K562 (cell line): ENCODE measurements around the gene HMX3. TPM values are rescaled to one million over a fixed set of nuclear protein-coding genes. Genes with fewer than 3 reads are reported as not detected.

Experiments used
- ATAC-seq: fragments of 200-7000 bp; cut with Tn5 transposase; 3 replicates; pipeline ENCODE4 v1.9.1; 2020; ENCODE audit warnings: moderate library complexity
- BruUV-seq: library from RNA; stranded (reverse); fragments of 400-500 nt; replicated peaks from 2 replicates; lab custom pipeline; 2021; lab: Mats Ljungman, UMichigan
- CTCF ChIA-PET: fragments of 300-600 bp; formaldehyde crosslinking; extraction: SDS; loops from one replicate; lab custom pipeline; 2021; ENCODE audit warnings: low intra/inter-chr PET ratio; lab: Yijun Ruan, JAX
- POLR2A ChIA-PET: fragments of 300-600, 350-650 bp; sonication (Branson Sonifier 250); formaldehyde crosslinking; extraction: SDS; loops from one replicate; lab custom pipeline; 2021; ENCODE audit warnings: antibody characterized with exemption, inconsistent platforms; lab: Yijun Ruan, JAX
- DNase-seq, 4 experiments: peaks; one replicate each; pipeline versions ENCODE4 v3.0.0 to v3.0.0-alpha.2; 2011 to 2018; ENCODE audit warnings: low spot score in 3 of 4, mixed read lengths in 3 of 4; ENCODE audit errors: extremely low read depth in 1 of 4
- FAIRE-seq: peaks from 2 replicates; lab custom pipeline; 2011; peaks lifted over from hg19 to GRCh38; lab: Jason Lieb, UNC
- H2AFZ ChIP-seq: 2 replicates; pipeline ENCODE4 v1.6.0; 2011; ENCODE audit warnings: low read depth, low read length, control low read depth, inconsistent platforms
- H3K27ac ChIP-seq: fragments of 200-600 bp; 3 replicates; pipeline ENCODE4 v1.8.0; 2011; ENCODE audit warnings: low read depth, mild to moderate bottlenecking, control low read depth, inconsistent platforms, low read length, moderate library complexity, mixed read lengths; ENCODE audit errors: extremely low read depth
- H3K27me3 ChIP-seq, 2 experiments: fragments of 300-600 bp in 1 of 2; 2 replicates in 1 of 2; 3 replicates in 1 of 2; pipeline versions ENCODE4 v1.6.0 to v1.8.0; 2011; ENCODE audit warnings: inconsistent platforms in 2 of 2, low read length in 2 of 2, mild to moderate bottlenecking in 1 of 2, mixed read lengths in 1 of 2, moderate library complexity in 1 of 2; ENCODE audit not compliant: control insufficient read depth in 2 of 2, insufficient read depth in 2 of 2
- H3K36me3 ChIP-seq: fragments of 300-600 bp; 3 replicates; pipeline ENCODE4 v1.8.0; 2011; ENCODE audit warnings: mild to moderate bottlenecking, low read length, inconsistent platforms; ENCODE audit not compliant: control insufficient read depth, insufficient read depth
- H3K4me1 ChIP-seq, 2 experiments: fragments of 200-600 bp in 1 of 2; replicated peaks in 1 of 2; 2 replicates in 1 of 2; 3 replicates in 1 of 2; pipeline versions ENCODE4 v1.5.1 to v1.8.0; 2011; ENCODE audit warnings: inconsistent platforms in 2 of 2, low read length in 2 of 2, mild to moderate bottlenecking in 1 of 2, mixed read lengths in 1 of 2, moderate library complexity in 1 of 2; ENCODE audit not compliant: control insufficient read depth in 2 of 2, insufficient read depth in 2 of 2
- H3K4me2 ChIP-seq: 2 replicates; pipeline ENCODE4 v1.6.1; 2011; ENCODE audit warnings: low read length, control low read depth, inconsistent platforms, mixed read lengths; ENCODE audit not compliant: insufficient read depth
- H3K4me3 ChIP-seq: fragments of 200-600 bp; sonication (generic), shearing (Covaris generic); 2 replicates; pipeline ENCODE4 v1.5.1; 2016; ENCODE audit warnings: control low read depth, inconsistent platforms
- H3K79me2 ChIP-seq: fragments of 200-600 bp; 3 replicates; pipeline ENCODE4 v1.8.0; 2011; ENCODE audit warnings: low read length, inconsistent platforms; ENCODE audit not compliant: control insufficient read depth, insufficient read depth
- H3K9ac ChIP-seq, 2 experiments: 2 replicates each; pipeline versions ENCODE4 v1.6.0 to v1.6.1; 2011; ENCODE audit warnings: low read depth in 2 of 2, low read length in 2 of 2, control low read depth in 1 of 2, inconsistent platforms in 1 of 2, mild to moderate bottlenecking in 1 of 2, mixed read lengths in 1 of 2; ENCODE audit not compliant: insufficient read depth in 1 of 2
- H3K9me1 ChIP-seq: one replicate; pipeline ENCODE4 v1.6.0; 2011; ENCODE audit warnings: inconsistent platforms, mild to moderate bottlenecking, low read length, moderate library complexity; ENCODE audit not compliant: control insufficient read depth, insufficient read depth
- H3K9me3 ChIP-seq: replicated peaks from 2 replicates; pipeline ENCODE4 v1.5.1; 2011; ENCODE audit warnings: low read depth, low read length, inconsistent platforms; ENCODE audit not compliant: control insufficient read depth, insufficient read depth
- H4K20me1 ChIP-seq: replicated peaks from 2 replicates; pipeline ENCODE4 v1.6.1; 2011; ENCODE audit warnings: low read length, inconsistent platforms, mixed read lengths; ENCODE audit not compliant: control insufficient read depth, insufficient read depth
- DPF2 ChIP-seq: fragments of 450-650 bp; IDR thresholded peaks from 2 replicates; pipeline ENCODE4 v1.6.1; 2016
- ETS2 ChIP-seq: IDR thresholded peaks from 2 replicates; pipeline ENCODE4 v1.6.1; 2016; ENCODE audit warnings: borderline replicate concordance, missing genetic modification characterization, mild to moderate bottlenecking, moderate library complexity, missing compliant biosample characterization; ENCODE audit not compliant: poor library complexity, severe bottlenecking
- GATAD2B ChIP-seq: fragments of 450-650 bp; IDR thresholded peaks from 2 replicates; pipeline ENCODE4 v1.6.1; 2017; ENCODE audit warnings: mild to moderate bottlenecking, borderline replicate concordance
- ZKSCAN1 ChIP-seq: fragments of 150-350 bp; IDR thresholded peaks from 2 replicates; pipeline ENCODE4 v1.6.1; 2016; ENCODE audit warnings: low read depth, low read length
- WGBS: fragments of 100-300 bp; shearing (Covaris generic); methylation state at CpG from one replicate; pipeline ENCODE4 v1.1.6; 2016; ENCODE audit warnings: low coverage, mixed read lengths; ENCODE audit not compliant: insufficient coverage; ENCODE audit errors: missing lambda C conversion rate; 5-methylcytosine and 5-hydroxymethylcytosine counted together
- in situ Hi-C: fragments of 300-500 bp; cut with MboI; formaldehyde crosslinking; loops from 4 replicates; pipeline ENCODE4 v1.15.0; 2018; ENCODE audit warnings: inconsistent platforms, mixed read lengths
- intact Hi-C: fragments of 100-400 bp; cut with micrococcal nuclease; formaldehyde crosslinking; loops from 2 replicates; pipeline ENCODE4 v1.14.2; 2022
- polyA plus RNA-seq, 8 experiments: library from polyadenylated mRNA; depleted of rRNA in 4 of 8; stranded (reverse) in 5 of 8; unstranded in 3 of 8; fragments of >200 nt; fragmentation: Nextera tagmentation in 2 of 8; fragmentation: Illumina TruSeq in 1 of 8; extraction: Ambion mirVana in 2 of 8; extraction: Trizol in 1 of 8; gene quantifications; 2 replicates each; pipeline versions ENCODE4 v1.2.1 to v1.2.3, GENCODE V29; 2011 to 2014; ENCODE audit warnings: inconsistent platforms in 1 of 8, missing spikeins in 1 of 8
- total RNA-seq, 7 experiments: library from RNA; depleted of rRNA in 6 of 7; stranded (reverse); fragments of >200 nt in 6 of 7; fragmentation: Illumina TruSeq in 2 of 7; extraction: Trizol in 2 of 7; gene quantifications; 2 replicates each; pipeline versions ENCODE4 v1.2.1 to v1.2.3, GENCODE V29; 2011 to 2021; ENCODE audit warnings: low replicate concordance in 1 of 7
- TF ChIP-seq, protein P1 (sequence below): sonication (generic); formaldehyde crosslinking; IDR thresholded peaks from 2 replicates; pipeline ENCODE4 v1.9.0; 2022; ENCODE audit warnings: mild to moderate bottlenecking, missing genetic modification reagents
- TF ChIP-seq, protein P2 (sequence below): sonication (generic); formaldehyde crosslinking; IDR thresholded peaks from 2 replicates; pipeline ENCODE4 v1.8.0; 2022; ENCODE audit warnings: missing genetic modification reagents, mild to moderate bottlenecking, moderate library complexity, borderline replicate concordance

Gene HMX3
- total and polyA plus RNA-seq, 9 of the 15 experiments (the other 6 are each of a cell fraction or from before 2014, with no cell fraction given) = 0.55 to 43.5 (median 7.4) TPM; not detected in 2

DNA sequence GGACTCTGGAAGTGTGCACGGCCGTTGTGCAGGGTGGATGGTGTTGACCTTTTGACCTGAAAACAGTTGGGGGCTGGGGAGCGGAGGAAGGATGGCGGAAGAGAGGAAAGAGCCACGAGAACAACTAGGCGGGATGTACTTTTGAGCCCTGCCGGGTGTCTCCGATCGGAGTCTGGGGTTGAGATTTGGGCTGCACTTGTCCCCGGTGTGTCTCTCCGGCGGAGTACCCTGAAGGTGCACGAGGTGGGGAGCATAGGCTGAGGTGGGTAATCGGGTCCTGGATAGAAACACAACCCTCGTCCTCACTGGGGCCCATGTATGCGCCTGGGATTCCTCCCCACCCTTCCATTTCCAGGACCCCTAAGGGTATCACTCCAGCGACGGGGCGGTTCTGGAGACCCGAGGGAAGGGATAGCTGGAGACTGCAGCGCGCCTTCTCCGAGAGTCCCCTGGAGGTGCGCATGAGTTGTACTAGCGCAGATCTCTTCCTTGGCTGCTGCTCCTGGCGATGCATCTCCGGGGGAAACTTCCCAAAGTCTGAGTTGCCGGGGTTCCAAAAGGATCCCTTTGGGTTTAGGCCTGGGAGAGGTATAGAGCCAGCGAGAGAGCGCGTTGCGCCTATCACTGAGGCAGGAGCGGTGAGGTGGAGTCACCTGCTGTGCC is 7.5 kb downstream of the HMX3 start:
- WGBS = 96% methylated on average over 20 of the region's 33 CpGs
- Histone ChIP-seq H3K27ac (no peak overlapping the region), H3K27me3 (no peaks in the 10 kb centered on the region), H3K9me3 (no peaks in the 10 kb centered on the region), H2AFZ (no peak overlapping the region), H3K9me1 (no peaks in the 10 kb centered on the region), H3K4me1 (peaks cover 14 to 18% of the 10 kb centered on the region in 2 experiments), H3K9ac (no peak overlapping the region), H3K79me2 (peaks cover 31% of the 10 kb centered on the region), H4K20me1 (peaks cover 7% of the 10 kb centered on the region; the same call in 1 of the 2 replicates), H3K36me3 (peaks cover 34% of the 10 kb centered on the region), H3K4me2 (no peak overlapping the region), H3K4me3 (no peak overlapping the region)
- FAIRE-seq (no peak), DNase-seq (no peak), ATAC-seq (no peak)
- in situ Hi-C loops = no loop called here
- intact Hi-C loops = no loop called here
- ChIA-PET POLR2A (interaction anchor here (0.6 to 1.8 kb wide), 2 partner anchors 8 to 10 kb away, joined by 3 to 10 read pairs; partner anchors contain the start of gene BUB3), CTCF (no interaction called here)
- BruUV-seq = no TSS peak
- TF ChIP-seq, protein P1, sequence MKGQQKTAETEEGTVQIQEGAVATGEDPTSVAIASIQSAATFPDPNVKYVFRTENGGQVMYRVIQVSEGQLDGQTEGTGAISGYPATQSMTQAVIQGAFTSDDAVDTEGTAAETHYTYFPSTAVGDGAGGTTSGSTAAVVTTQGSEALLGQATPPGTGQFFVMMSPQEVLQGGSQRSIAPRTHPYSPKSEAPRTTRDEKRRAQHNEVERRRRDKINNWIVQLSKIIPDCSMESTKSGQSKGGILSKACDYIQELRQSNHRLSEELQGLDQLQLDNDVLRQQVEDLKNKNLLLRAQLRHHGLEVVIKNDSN = no peak
- TF ChIP-seq DPF2 (no peak), ZKSCAN1 (no peak), ETS2 (no peak), GATAD2B (no peak)
- TF ChIP-seq, protein P2, sequence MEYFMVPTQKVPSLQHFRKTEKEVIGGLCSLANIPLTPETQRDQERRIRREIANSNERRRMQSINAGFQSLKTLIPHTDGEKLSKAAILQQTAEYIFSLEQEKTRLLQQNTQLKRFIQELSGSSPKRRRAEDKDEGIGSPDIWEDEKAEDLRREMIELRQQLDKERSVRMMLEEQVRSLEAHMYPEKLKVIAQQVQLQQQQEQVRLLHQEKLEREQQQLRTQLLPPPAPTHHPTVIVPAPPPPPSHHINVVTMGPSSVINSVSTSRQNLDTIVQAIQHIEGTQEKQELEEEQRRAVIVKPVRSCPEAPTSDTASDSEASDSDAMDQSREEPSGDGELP (CRISPR knock-in tag) = 0 out of 2 replicates have a peak, but pooled peaks have one; percentile 34
